GM18526 (cell line): Measurements from ENCODE around the gene DYTN.

Source experiments
- POLR2A ChIP-seq: IDR thresholded peaks from 3 replicates; pipeline ENCODE4 v1.6.1; 2011; ENCODE audit not compliant: insufficient read length; ENCODE audit errors: extremely low read depth

Gene DYTN

GRCh38 chr2:206641226-206641625 is 77.0 kb downstream of the DYTN start:
- TF ChIP-seq POLR2A = no peak

- no peak for TF ChIP-seq POLR2A
Observed at GRCh38 chr2:206639636-206640035, 78.6 kb downstream of the DYTN start.

- no peak for TF ChIP-seq POLR2A
Observed at GRCh38 chr2:206635015-206635414, 83.2 kb downstream of the DYTN start.

- no peak for TF ChIP-seq POLR2A
Observed at GRCh38 chr2:206631340-206631739, 86.9 kb downstream of the DYTN start.

DNA sequence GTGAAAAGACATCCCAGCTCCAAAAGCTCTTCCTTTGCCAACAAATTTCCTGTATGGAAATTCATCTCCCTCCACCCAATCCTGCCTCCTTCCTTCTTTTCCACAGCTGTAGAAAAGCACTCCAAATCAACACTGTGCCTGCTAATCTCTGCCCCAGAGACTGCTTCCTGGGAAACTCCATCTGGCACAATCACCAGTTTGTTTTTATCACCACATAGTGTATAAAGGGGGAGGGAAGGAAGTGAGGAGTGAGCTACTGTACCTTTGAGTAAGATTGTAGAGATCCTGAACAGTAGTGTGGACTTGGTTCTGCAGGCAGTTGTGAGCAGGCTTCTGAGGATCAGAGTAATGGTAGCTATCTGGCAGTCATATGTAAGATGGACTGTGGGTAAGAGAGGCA is 90.6 kb downstream of the DYTN start:
- no peak for TF ChIP-seq POLR2A

GRCh38 chr2:206626108-206626507 is 92.1 kb downstream of the DYTN start:
- no peak for TF ChIP-seq POLR2A

DNA sequence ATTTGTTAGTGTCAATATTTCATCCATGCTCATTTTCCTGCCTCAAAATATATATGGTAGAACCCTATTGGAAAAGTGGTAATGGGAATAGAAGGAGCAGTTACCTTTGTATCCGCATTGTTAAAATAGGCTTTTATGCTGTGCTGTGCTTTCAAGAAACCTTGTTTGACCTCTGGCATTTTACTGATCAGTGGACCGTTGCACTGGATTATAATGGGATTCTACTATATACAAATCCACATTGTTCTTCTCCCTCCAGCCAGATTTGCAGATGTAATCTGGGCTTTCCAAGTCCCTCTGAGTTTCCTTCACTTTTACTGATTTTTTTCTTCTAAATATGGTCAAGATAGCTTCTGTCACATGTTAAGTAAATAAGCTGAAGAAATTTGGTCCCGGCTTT is 99.2 kb downstream of the DYTN start:
- TF ChIP-seq POLR2A = no peak

GRCh38 chr2:206616151-206616550 is 102.0 kb downstream of the DYTN start:
- TF ChIP-seq POLR2A = no peak

DNA sequence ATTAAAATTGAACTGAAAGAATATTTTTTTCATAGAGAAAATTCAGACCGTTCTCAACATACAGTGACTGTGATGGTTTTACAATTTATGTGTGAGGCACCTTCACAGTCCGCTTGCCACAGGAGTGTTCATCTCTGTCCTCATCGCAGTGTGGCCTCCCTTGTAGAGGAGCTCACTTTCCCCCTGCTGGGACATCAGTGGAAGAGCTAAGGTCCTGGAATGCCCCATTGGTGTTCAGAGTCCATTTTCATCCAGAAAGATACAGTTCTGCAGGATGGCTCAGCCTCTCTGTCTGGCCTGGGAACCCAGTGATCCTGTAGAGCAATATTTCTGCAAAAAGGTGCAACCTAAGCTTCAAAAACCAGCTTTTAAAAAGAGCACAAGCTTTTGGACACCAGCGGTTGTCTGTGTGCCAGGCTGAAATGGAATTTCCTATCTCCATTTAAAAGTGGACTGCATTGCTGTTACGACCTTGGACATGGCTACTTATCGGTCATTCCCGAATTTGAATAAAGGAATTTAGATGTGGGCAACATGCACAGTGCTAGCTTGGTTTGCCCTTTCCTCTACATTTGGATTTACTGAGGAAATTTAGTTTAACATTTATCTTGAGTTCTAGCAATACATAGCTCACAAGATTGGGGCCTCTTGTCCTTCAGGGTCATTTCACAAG is 102.6 kb downstream of the DYTN start:
- no peak for TF ChIP-seq POLR2A

DNA sequence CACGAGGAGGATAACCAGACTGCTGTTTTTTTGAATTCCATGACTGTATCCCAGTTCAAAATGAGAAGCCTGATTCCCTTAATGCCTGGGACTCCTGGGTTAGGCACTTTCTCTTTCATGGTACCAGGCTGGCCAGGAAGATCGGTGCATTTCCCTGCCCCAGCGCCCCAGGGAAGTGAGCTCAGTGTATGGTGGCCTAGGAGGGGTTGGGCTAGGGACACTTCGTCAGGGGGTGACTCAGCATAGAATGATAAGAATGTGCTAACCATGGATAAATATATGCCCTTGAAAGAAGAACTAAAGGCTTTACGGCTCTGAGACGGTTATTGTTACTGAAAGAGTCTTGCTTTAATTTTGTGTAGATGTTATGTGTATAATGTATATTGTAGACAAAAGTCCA is 103.4 kb downstream of the DYTN start:
- no peak for TF ChIP-seq POLR2A

DNA sequence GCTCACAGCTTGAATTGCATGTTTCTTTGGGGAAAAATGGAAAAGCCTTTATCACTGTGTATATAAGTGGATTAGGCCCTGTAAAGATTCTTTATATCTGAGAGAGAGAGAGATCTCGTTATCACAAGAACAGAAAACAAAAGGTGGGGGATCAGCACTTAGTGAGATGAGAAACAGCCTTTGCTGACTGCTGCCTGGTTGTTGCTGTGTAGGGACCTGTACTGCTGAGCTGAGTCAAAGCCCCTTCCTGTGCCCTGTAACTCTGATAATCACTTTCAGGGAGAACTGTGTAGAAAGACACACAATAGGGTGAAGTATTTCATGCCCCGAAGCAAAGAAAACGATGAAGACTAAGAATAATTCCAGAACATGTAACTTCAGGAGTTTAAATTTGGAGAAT is 106.5 kb downstream of the DYTN start:
- no peak for TF ChIP-seq POLR2A

GRCh38 chr2:206611191-206611590 is 107.0 kb downstream of the DYTN start:
- no peak for TF ChIP-seq POLR2A

GRCh38 chr2:206610451-206610850 is 107.7 kb downstream of the DYTN start:
- no peak for TF ChIP-seq POLR2A

DNA sequence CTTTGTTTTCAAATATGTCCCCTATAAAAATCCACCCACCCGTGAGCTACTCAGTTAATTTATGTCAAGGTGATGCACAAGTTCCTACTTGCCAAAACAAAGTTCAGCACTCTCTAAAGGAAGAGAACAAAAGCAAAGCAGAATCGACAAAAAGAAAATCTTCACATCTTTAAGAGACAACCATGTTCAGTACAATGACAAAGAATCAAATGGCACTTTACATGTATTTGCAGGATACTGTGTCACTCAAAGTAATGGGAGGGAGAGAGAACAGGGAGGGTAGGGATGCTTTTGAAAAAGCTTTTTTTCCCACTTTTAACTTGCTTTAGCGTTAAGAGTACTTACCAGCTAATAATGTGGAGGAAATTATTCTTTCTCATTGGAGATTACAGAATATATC is 115.0 kb downstream of the DYTN start:
- TF ChIP-seq POLR2A = no peak
